ENCODE data around the gene SDR42E2. TPM values are rescaled to one million over a fixed set of nuclear protein-coding genes. Genes with fewer than 3 reads are reported as not detected.

Gene SDR42E2
- total RNA-seq, 1 donor from 2014 or later: not detected

GRCh38 chr16:22190776-22191531 is 28.6 kb downstream of the SDR42E2 start:
- H3K36me3 Mint-ChIP-seq (ENCODE audit: unreplicated experiment): peaks cover 5% of the 10 kb centered on the region

GRCh38 chr16:22191532-22192260 is 29.4 kb downstream of the SDR42E2 start:
- H3K4me3 Mint-ChIP-seq (ENCODE audit: unreplicated experiment): peak overlapping the region; percentile 96
- peak overlapping the region; percentile 80 for H3K27ac Mint-ChIP-seq (ENCODE audit: unreplicated experiment)
- H3K9me3 Mint-ChIP-seq (ENCODE audit: unreplicated experiment): peaks cover 20% of the 10 kb centered on the region
- peaks cover 15% of the 10 kb centered on the region for H3K27me3 Mint-ChIP-seq (ENCODE audit: unreplicated experiment)
- peaks cover 12% of the 10 kb centered on the region for H3K4me1 Mint-ChIP-seq (ENCODE audit: low read depth, unreplicated experiment)
- DNase-seq: no peak
- TF ChIP-seq CTCF (IDR thresholded peaks at IDR 0.05; ENCODE audit: partially characterized antibody, unreplicated experiment): no peak
- H3K36me3 Mint-ChIP-seq (ENCODE audit: unreplicated experiment): peaks cover 5% of the 10 kb centered on the region

More at GRCh38 chr16:22190776-22191531, 28.6 kb downstream of the SDR42E2 start:
- Mint-ChIP-seq H3K27me3 (ENCODE audit: unreplicated experiment) (peaks cover 12% of the 10 kb centered on the region), H3K4me1 (ENCODE audit: low read depth, unreplicated experiment) (peaks cover 12% of the 10 kb centered on the region), H3K4me3 (ENCODE audit: unreplicated experiment) (peak overlapping the region; percentile 96), H3K27ac (ENCODE audit: unreplicated experiment) (peak overlapping the region; percentile 92), H3K9me3 (ENCODE audit: unreplicated experiment) (peaks cover 18% of the 10 kb centered on the region)
- TF ChIP-seq CTCF (IDR thresholded peaks at IDR 0.05; ENCODE audit: partially characterized antibody, unreplicated experiment): no peak
- DNase-seq: peak; percentile 97

GRCh38 chr16:22192261-22193062 is 30.2 kb downstream of the SDR42E2 start:
- H3K4me3 Mint-ChIP-seq (ENCODE audit: unreplicated experiment): peak overlapping the region; percentile 80
- peaks cover 17% of the 10 kb centered on the region for H3K27me3 Mint-ChIP-seq (ENCODE audit: unreplicated experiment)
- peak; percentile 24 for DNase-seq
- H3K9me3 Mint-ChIP-seq (ENCODE audit: unreplicated experiment): peaks cover 24% of the 10 kb centered on the region
- H3K27ac Mint-ChIP-seq (ENCODE audit: unreplicated experiment): peak overlapping the region; percentile 69
- H3K36me3 Mint-ChIP-seq (ENCODE audit: unreplicated experiment): peaks cover 5% of the 10 kb centered on the region
- no peak for TF ChIP-seq CTCF (IDR thresholded peaks at IDR 0.05; ENCODE audit: partially characterized antibody, unreplicated experiment)
- peaks cover 12% of the 10 kb centered on the region for H3K4me1 Mint-ChIP-seq (ENCODE audit: low read depth, unreplicated experiment)

- H3K9me3 Mint-ChIP-seq (ENCODE audit: unreplicated experiment): peaks cover 24% of the 10 kb centered on the region
- DNase-seq: no peak
- H3K4me3 Mint-ChIP-seq (ENCODE audit: unreplicated experiment): no peak overlapping the region
- peaks cover 12% of the 10 kb centered on the region for H3K4me1 Mint-ChIP-seq (ENCODE audit: low read depth, unreplicated experiment)
- peaks cover 5% of the 10 kb centered on the region for H3K36me3 Mint-ChIP-seq (ENCODE audit: unreplicated experiment)
- peaks cover 17% of the 10 kb centered on the region for H3K27me3 Mint-ChIP-seq (ENCODE audit: unreplicated experiment)
- TF ChIP-seq CTCF (IDR thresholded peaks at IDR 0.05; ENCODE audit: partially characterized antibody, unreplicated experiment): no peak
- H3K27ac Mint-ChIP-seq (ENCODE audit: unreplicated experiment): no peak overlapping the region
These were observed 30.7 kb downstream of the SDR42E2 start for GRCh38 chr16:22193063-22193411.
